ENCODE results near the gene SERPINB6.
"Not testable (repeated sequence)": the region's sequence is repeated elsewhere in the genome, so short reads cannot be mapped to it uniquely, and the experiment has no call there.

Gene SERPINB6

GRCh38 chr6:2917801-2918445 lies 53.4 kb downstream of the SERPINB6 start:
- Histone ChIP-seq H3K36me3 (ENCODE audit: control insufficient read depth, insufficient read depth, low read length) (no peaks in the 10 kb centered on the region), H3K27me3 (ENCODE audit: control insufficient read depth, insufficient read depth, low read length) (no peaks in the 10 kb centered on the region), H3K27ac (ENCODE audit: low read depth, low read length) (no peak overlapping the region), H3K4me1 (ENCODE audit: control insufficient read depth, insufficient read depth, low read length) (no peaks in the 10 kb centered on the region), H3K4me3 (ENCODE audit: low read length) (no peak overlapping the region), H3K9ac (ENCODE audit: low read length) (no peak overlapping the region)

GRCh38 chr6:2917065-2917464 lies 54.3 kb downstream of the SERPINB6 start:
- Histone ChIP-seq H3K4me1 (ENCODE audit: control insufficient read depth, insufficient read depth, low read length) (no peaks in the 10 kb centered on the region), H3K27me3 (ENCODE audit: control insufficient read depth, insufficient read depth, low read length) (no peaks in the 10 kb centered on the region), H3K9ac (ENCODE audit: low read length) (no peak overlapping the region), H3K27ac (ENCODE audit: low read depth, low read length) (no peak overlapping the region), H3K4me3 (ENCODE audit: low read length) (no peak overlapping the region), H3K36me3 (ENCODE audit: control insufficient read depth, insufficient read depth, low read length) (no peaks in the 10 kb centered on the region)

- H3K9ac ChIP-seq (ENCODE audit: low read length) = no peak overlapping the region
These were observed 55.0 kb downstream of the SERPINB6 start for GRCh38 chr6:2916158-2916925.

GRCh38 chr6:2915150-2915549 lies 56.2 kb downstream of the SERPINB6 start:
- Histone ChIP-seq H3K27ac (ENCODE audit: low read depth, low read length) (no peak overlapping the region), H3K4me1 (ENCODE audit: control insufficient read depth, insufficient read depth, low read length) (no peaks in the 10 kb centered on the region), H3K4me3 (ENCODE audit: low read length) (no peak overlapping the region), H3K9ac (ENCODE audit: low read length) (no peak overlapping the region), H3K27me3 (ENCODE audit: control insufficient read depth, insufficient read depth, low read length) (no peaks in the 10 kb centered on the region), H3K36me3 (ENCODE audit: control insufficient read depth, insufficient read depth, low read length) (no peaks in the 10 kb centered on the region)

More at GRCh38 chr6:2916158-2916925, 55.0 kb downstream of the SERPINB6 start:
- H3K4me3 ChIP-seq (ENCODE audit: low read length) = no peak overlapping the region
- no peaks in the 10 kb centered on the region for H3K4me1 ChIP-seq (ENCODE audit: control insufficient read depth, insufficient read depth, low read length)
- no peaks in the 10 kb centered on the region for H3K27me3 ChIP-seq (ENCODE audit: control insufficient read depth, insufficient read depth, low read length)
- no peaks in the 10 kb centered on the region for H3K36me3 ChIP-seq (ENCODE audit: control insufficient read depth, insufficient read depth, low read length)
- H3K27ac ChIP-seq (ENCODE audit: low read depth, low read length) = no peak overlapping the region

GRCh38 chr6:2914318-2914660 lies 57.1 kb downstream of the SERPINB6 start:
- Histone ChIP-seq H3K27ac (ENCODE audit: low read depth, low read length) (no peak overlapping the region), H3K4me3 (ENCODE audit: low read length) (no peak overlapping the region), H3K27me3 (ENCODE audit: control insufficient read depth, insufficient read depth, low read length) (no peaks in the 10 kb centered on the region), H3K36me3 (ENCODE audit: control insufficient read depth, insufficient read depth, low read length) (no peaks in the 10 kb centered on the region), H3K9ac (ENCODE audit: low read length) (no peak overlapping the region), H3K4me1 (ENCODE audit: control insufficient read depth, insufficient read depth, low read length) (no peaks in the 10 kb centered on the region)

- Histone ChIP-seq H3K27ac (ENCODE audit: low read depth, low read length) (no peak overlapping the region), H3K4me1 (ENCODE audit: control insufficient read depth, insufficient read depth, low read length) (no peaks in the 10 kb centered on the region), H3K36me3 (ENCODE audit: control insufficient read depth, insufficient read depth, low read length) (no peaks in the 10 kb centered on the region), H3K4me3 (ENCODE audit: low read length) (no peak overlapping the region), H3K9ac (ENCODE audit: low read length) (no peak overlapping the region), H3K27me3 (ENCODE audit: control insufficient read depth, insufficient read depth, low read length) (no peaks in the 10 kb centered on the region)
These were observed 57.6 kb downstream of the SERPINB6 start for GRCh38 chr6:2913621-2914317.

GRCh38 chr6:2911171-2911570 lies 60.2 kb downstream of the SERPINB6 start:
- Histone ChIP-seq H3K27ac (ENCODE audit: low read depth, low read length) (no peak overlapping the region), H3K4me1 (ENCODE audit: control insufficient read depth, insufficient read depth, low read length) (no peaks in the 10 kb centered on the region), H3K4me3 (ENCODE audit: low read length) (no peak overlapping the region), H3K9ac (ENCODE audit: low read length) (no peak overlapping the region), H3K36me3 (ENCODE audit: control insufficient read depth, insufficient read depth, low read length) (no peaks in the 10 kb centered on the region), H3K27me3 (ENCODE audit: control insufficient read depth, insufficient read depth, low read length) (no peaks in the 10 kb centered on the region)

- Histone ChIP-seq H3K4me1 (ENCODE audit: control insufficient read depth, insufficient read depth, low read length) (no peaks in the 10 kb centered on the region), H3K9ac (ENCODE audit: low read length) (no peak overlapping the region), H3K4me3 (ENCODE audit: low read length) (no peak overlapping the region), H3K27ac (ENCODE audit: low read depth, low read length) (no peak overlapping the region), H3K36me3 (ENCODE audit: control insufficient read depth, insufficient read depth, low read length) (no peaks in the 10 kb centered on the region), H3K27me3 (ENCODE audit: control insufficient read depth, insufficient read depth, low read length) (no peaks in the 10 kb centered on the region)
These were observed 61.6 kb downstream of the SERPINB6 start for GRCh38 chr6:2909718-2910117.

GRCh38 chr6:2909051-2909606 lies 62.2 kb downstream of the SERPINB6 start:
- H3K9ac ChIP-seq (ENCODE audit: low read length); H3K4me1 ChIP-seq (ENCODE audit: control insufficient read depth, insufficient read depth, low read length); H3K27me3 ChIP-seq (ENCODE audit: control insufficient read depth, insufficient read depth, low read length); H3K4me3 ChIP-seq (ENCODE audit: low read length); H3K36me3 ChIP-seq (ENCODE audit: control insufficient read depth, insufficient read depth, low read length); H3K27ac ChIP-seq (ENCODE audit: low read depth, low read length): not testable (repeated sequence)

- H3K36me3 ChIP-seq (ENCODE audit: control insufficient read depth, insufficient read depth, low read length); H3K27me3 ChIP-seq (ENCODE audit: control insufficient read depth, insufficient read depth, low read length); H3K27ac ChIP-seq (ENCODE audit: low read depth, low read length); H3K9ac ChIP-seq (ENCODE audit: low read length); H3K4me3 ChIP-seq (ENCODE audit: low read length); H3K4me1 ChIP-seq (ENCODE audit: control insufficient read depth, insufficient read depth, low read length): not testable (repeated sequence)
These were observed 62.9 kb downstream of the SERPINB6 start for GRCh38 chr6:2908516-2908915.

- not testable (repeated sequence) for H3K36me3 ChIP-seq (ENCODE audit: control insufficient read depth, insufficient read depth, low read length); H3K9ac ChIP-seq (ENCODE audit: low read length); H3K27me3 ChIP-seq (ENCODE audit: control insufficient read depth, insufficient read depth, low read length); H3K4me1 ChIP-seq (ENCODE audit: control insufficient read depth, insufficient read depth, low read length)
- H3K27ac ChIP-seq (ENCODE audit: low read depth, low read length) = peak overlapping the region; percentile 37
- peak overlapping the region; percentile 89 for H3K4me3 ChIP-seq (ENCODE audit: low read length)
These were observed 67.8 kb downstream of the SERPINB6 start for GRCh38 chr6:2903411-2904185.
